ENCODE measurements around the gene ITGB6.

Gene ITGB6

DNA sequence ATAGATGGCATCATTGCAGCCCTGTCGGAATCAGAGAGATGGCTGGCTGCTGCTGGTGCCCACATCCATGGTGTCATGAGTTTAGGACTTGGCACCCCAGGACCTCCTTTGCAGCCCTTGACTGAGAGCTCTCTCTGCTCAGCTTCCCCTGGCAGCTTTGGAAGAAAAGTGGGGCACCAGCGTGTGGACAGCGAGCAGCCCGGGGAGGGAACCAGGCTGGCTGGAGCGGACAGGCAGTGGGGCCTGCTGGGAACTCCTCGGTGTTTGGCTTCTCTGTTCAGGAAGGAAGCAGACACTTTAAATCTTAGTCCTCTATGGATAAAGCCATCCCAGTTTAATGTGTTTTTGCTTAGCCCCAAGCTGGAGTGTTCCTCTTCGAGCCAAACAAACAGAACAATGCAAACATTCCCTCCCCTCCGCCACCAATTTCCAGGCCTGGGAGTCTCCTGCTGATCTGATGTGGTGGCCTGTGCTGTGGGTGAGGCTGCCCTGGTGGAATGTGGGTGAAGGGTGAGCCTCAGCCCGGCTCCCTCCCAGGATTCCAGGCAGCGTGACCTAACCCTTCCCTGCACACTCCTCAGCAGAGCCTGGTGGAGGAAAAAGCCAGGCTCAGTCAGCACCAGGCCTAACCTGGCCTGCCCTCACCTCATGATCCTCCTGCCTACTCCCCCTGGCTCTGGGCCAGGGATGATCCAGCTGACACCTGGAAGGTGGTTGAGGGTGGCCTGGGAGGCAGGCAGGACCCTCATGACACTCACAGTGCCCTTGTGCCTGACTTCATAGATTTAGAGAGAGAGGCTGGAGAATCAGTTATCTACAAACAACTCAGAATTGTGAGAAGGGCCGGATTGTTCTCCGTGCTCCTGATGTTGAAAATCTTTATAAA, 21.6 kb upstream of the ITGB6 start:
- no peak for DNase-seq

DNA sequence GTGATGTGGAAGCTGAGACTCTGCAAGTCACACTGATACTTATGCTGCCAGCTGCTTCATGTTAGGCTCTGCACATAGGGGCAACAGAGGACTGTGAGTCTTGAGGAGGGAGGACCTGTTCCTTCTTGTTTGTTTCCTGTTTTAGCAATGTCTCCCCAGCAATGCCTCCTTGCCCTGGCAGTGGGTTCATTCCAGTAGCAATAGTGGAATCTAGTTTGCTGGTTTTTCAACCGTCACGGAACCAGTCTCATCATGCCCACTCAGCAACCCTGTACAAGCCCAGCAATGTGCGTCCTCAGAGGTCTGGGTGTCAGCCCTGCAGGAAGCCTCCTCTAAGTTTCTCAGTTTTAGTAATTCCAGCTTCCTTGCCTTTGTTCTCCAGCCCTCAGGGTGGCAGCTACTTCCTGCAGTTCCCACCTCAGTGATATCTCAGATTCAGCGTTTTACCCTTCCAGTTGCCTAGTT, 20.5 kb upstream of the ITGB6 start:
- DNase-seq = no peak

DNA sequence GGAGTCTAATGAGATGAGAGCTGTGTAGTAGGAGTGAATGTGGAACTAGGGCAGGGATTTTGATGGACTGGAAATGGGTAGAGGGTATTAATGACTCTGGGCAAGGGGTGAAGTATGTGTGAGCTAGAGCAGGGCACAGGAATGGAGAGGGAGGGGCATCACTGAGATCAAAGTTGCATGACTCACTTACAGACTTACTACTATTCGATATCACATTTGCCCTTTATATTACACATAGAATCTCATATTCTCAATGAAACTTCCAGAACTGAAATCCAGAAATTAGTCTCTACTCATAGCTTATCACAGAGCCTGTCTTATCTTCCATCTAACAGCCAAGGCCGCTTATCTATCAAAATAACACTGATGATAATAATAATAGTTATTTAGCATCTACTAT, 20.0 kb upstream of the ITGB6 start:
- no peak for DNase-seq

- DNase-seq = no peak
These were observed 14.7 kb upstream of the ITGB6 start for GRCh38 chr2:160214461-160215445.

- DNase-seq = no peak
These were observed 13.4 kb upstream of the ITGB6 start for GRCh38 chr2:160213511-160213910.

DNA sequence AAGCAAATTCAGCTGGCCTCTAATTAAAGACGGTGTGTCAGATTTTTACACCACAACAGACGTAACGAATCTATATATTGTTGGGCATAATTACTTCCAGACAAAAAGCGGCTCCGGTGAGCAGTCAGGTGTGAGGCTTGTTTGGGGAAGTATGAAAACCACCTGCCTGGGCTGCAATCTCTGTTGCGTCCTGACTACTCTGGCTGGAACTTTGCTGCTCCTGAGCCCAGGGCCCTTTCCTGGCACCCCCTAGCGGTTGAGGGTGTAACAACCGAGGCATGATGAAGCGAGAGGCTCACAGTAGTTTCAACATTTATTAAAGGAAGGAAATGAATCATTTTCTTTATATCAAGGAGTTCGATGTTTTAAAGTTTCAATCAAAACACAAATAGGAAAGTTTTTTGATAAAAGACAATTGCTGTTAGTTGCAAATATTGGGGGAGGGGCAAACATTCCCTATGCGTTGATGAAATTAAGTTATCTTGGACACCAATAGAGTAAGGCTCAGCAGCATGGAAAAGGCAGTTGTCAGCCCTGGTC, 10.6 kb upstream of the ITGB6 start:
- no peak for DNase-seq

- DNase-seq = no peak
These were observed 9.4 kb upstream of the ITGB6 start for GRCh38 chr2:160209516-160209856.

DNA sequence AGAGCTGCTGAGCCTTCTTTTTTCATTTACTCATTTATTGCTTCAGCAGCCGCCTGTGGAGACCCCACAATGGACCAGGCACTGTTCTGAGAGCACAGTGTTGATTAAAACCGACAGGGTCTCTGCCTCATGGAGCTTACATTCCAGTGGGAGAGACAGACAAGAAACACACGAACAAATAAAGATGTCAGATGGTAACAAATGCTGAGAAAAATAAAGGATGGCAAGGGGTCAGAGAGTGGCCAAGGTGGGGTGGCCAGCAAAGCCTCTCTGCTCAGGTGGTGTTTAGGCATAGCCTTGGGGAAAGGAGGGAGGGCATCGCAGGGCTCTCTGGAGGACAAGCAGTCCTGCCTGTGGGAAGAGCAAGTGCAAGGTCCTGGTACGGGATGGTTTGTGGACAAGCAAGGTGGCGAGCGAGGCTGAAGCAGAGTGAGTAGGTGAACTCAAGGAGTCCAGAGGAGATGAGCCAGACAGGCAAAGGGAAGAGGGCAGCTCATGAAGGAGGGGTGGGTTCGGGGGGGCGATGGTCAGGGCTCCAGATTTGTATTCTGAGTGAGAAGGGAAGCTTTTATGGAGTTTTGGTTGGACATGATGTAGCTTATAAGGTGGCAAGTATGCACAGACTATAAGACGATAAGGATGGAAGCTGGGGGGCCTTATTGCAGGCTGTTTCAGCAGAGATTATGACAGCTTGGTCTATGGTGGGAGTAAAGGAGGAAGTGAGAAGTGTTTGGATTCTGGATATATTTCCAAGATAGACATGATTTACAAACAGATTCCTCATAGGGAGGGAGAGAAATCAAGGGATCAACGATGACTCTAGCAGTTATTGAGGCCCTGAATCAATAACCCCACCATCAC, 8.8 kb upstream of the ITGB6 start:
- DNase-seq = no peak

- no peak for DNase-seq
These were observed 8.0 kb upstream of the ITGB6 start for GRCh38 chr2:160207804-160208654.

DNA sequence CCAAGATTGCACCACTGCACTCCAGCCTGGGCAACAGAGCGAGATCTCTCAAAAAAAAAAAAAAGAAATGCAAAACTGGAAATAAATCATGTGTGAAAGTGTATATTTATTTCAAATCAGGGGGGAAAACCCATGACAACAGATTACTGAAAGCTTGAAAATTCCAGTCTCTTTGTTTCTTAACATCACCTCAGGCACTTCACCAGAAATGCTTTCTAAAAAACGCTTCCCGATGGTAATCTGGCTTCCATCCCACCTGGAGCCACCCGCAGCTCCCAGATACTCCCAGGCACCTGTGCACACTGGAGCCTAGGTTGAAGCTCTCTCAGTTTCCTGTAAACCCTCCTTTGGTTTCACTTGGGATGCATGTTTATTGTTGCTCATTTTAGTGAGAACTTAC, 7.2 kb upstream of the ITGB6 start:
- DNase-seq = no peak

- DNase-seq = no peak
These were observed 6.4 kb upstream of the ITGB6 start for GRCh38 chr2:160206436-160206835.

DNA sequence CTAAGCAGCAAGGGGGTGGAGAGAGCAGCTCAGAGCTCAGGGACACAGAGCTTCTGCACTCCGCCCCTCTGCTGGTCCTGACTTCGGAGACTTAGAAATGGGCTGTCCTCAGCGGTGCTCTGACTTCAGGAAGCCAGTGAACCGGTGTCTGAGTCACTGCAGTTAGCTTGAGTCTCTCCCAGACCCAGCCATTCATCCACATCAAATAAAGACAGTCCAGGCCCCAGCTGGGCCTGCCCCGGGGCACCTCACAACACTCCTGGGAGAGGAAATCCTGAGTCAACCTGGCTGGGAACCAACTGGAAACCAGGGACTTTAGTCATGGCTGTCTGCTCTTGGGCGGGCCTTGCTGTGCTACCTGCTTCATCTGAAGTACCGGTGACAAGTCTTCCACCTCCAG, 5.4 kb upstream of the ITGB6 start:
- DNase-seq = no peak

- no peak for DNase-seq
These were observed 3.4 kb upstream of the ITGB6 start for GRCh38 chr2:160203422-160203821.

DNA sequence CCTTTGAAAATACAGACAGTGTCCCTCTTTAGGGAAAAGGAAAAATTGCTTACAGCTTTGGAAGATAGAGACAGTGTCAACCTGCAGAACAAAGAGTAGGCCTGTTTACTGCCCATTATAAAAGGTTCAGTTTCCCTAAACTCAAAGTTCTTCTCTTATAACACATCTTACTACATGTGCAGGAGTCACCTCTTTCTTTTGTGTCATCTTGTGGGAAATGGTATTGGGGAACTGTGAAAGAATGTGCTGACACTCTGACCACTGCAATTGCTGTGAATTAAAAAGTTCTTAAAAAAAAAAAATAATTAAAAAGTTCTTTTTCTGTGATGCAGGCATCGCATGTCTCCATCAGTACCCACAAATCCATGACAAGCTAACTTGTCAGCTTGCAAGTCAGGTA, 2.9 kb upstream of the ITGB6 start:
- no peak for DNase-seq

- DNase-seq = no peak
These were observed 1.9 kb upstream of the ITGB6 start for GRCh38 chr2:160201849-160202539.

GRCh38 chr2:160200921-160201320, 849 bp upstream of the ITGB6 start:
- DNase-seq = no peak

GRCh38 chr2:160199053-160199452, 1.0 kb downstream of the ITGB6 start:
- no peak for DNase-seq

GRCh38 chr2:160197587-160197986, 2.5 kb downstream of the ITGB6 start:
- DNase-seq = no peak

DNA sequence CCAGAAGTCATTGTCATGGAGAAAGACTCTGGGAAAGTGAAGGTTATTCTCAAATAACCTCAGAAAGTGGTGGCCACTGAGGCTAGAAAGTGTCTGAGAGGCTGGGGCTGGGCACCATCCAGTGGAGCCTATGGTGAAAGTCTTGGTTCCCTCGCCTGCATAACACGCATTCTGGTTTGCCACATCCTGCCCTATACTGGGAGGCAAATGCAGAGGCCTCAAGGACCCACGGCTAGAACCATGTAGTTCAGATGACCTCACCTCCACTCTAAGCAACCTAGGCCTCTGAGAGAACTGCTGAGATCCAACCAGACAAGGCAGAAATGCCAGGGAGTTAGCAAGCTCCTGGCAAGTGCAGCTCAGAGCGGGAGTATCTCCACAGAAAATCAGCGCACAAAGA, 5.1 kb downstream of the ITGB6 start:
- no peak for DNase-seq

- no peak for DNase-seq
These were observed 5.7 kb downstream of the ITGB6 start for GRCh38 chr2:160194351-160194750.

Measured in cerebellar nuclear complex (tissue), 1 donor.